ENCODE measurements around the gene MYO1D.

MYO1D gene

GRCh38 chr17:32609884-32610650 is 266.9 kb downstream of the MYO1D start:
- DNase-seq, result no peak

GRCh38 chr17:32609085-32609484 is 267.8 kb downstream of the MYO1D start:
- peak; percentile 26 for DNase-seq

GRCh38 chr17:32608267-32608666 is 268.7 kb downstream of the MYO1D start:
- no peak for DNase-seq

GRCh38 chr17:32604966-32605365 is 272.0 kb downstream of the MYO1D start:
- no peak for DNase-seq

- no peak for DNase-seq
Measured at GRCh38 chr17:32602396-32602795, 274.5 kb downstream of the MYO1D start.

- DNase-seq, result no peak
Measured at GRCh38 chr17:32601866-32602265, 275.1 kb downstream of the MYO1D start.

GRCh38 chr17:32596628-32597027 is 280.3 kb downstream of the MYO1D start:
- no peak for DNase-seq

- DNase-seq, result no peak
Measured at GRCh38 chr17:32596206-32596605, 280.7 kb downstream of the MYO1D start.

- no peak for DNase-seq
Measured at GRCh38 chr17:32593003-32593402, 283.9 kb downstream of the MYO1D start.

- DNase-seq, result no peak
Measured at GRCh38 chr17:32591405-32591804, 285.5 kb downstream of the MYO1D start.

GRCh38 chr17:32590974-32591373 is 285.9 kb downstream of the MYO1D start:
- DNase-seq, result no peak

- no peak for DNase-seq
Measured at GRCh38 chr17:32588982-32589381, 287.9 kb downstream of the MYO1D start.

- DNase-seq, result no peak
Measured at GRCh38 chr17:32588135-32588534, 288.8 kb downstream of the MYO1D start.

GRCh38 chr17:32586666-32587065 is 290.3 kb downstream of the MYO1D start:
- DNase-seq, result peak; percentile 79

GRCh38 chr17:32584792-32585191 is 292.1 kb downstream of the MYO1D start:
- peak; percentile 73 for DNase-seq

GRCh38 chr17:32583053-32583452 is 293.9 kb downstream of the MYO1D start:
- no peak for DNase-seq

GRCh38 chr17:32575852-32576251 is 301.1 kb downstream of the MYO1D start:
- no peak for DNase-seq

GRCh38 chr17:32570081-32570396 is 306.9 kb downstream of the MYO1D start:
- peak; percentile 4 for DNase-seq

GRCh38 chr17:32569171-32570080 is 307.5 kb downstream of the MYO1D start:
- DNase-seq, result peak; percentile 54

- DNase-seq, result no peak
Measured at GRCh38 chr17:32568705-32569104, 308.2 kb downstream of the MYO1D start.

- DNase-seq, result no peak
Measured at GRCh38 chr17:32567511-32567910, 309.4 kb downstream of the MYO1D start.

- DNase-seq, result no peak
Measured at GRCh38 chr17:32567086-32567485, 309.8 kb downstream of the MYO1D start.

- DNase-seq, result no peak
Measured at GRCh38 chr17:32566303-32566702, 310.6 kb downstream of the MYO1D start.

GRCh38 chr17:32565401-32565800 is 311.5 kb downstream of the MYO1D start:
- no peak for DNase-seq
